ENCODE measurements around the gene PNMT. TPM values are rescaled to one million over a fixed set of nuclear protein-coding genes. Genes with fewer than 3 reads are reported as not detected.

Gene PNMT
- total and polyA plus RNA-seq, 2 of the 13 experiments (the other 11 are each of a cell fraction or from before 2014, with no cell fraction given): 0.25 TPM; not detected in 1

GRCh38 chr17:39687546-39688474 is 19.6 kb downstream of the PNMT start, which contains the start of gene PGAP3 (continued):
- TF ChIP-seq MTERF4 (CRISPR knock-in tag; IDR thresholded peaks at IDR 0.05) (peak; percentile 74), ZNF430 (CRISPR knock-in tag; IDR thresholded peaks at IDR 0.05) (peak; percentile 85), CREB1 (IDR thresholded peaks at IDR 0.05) (no peak), CREB1 (CRISPR knock-in tag; IDR thresholded peaks at IDR 0.05) (peak; percentile 65), ZMAT5 (CRISPR knock-in tag; IDR thresholded peaks at IDR 0.05; ENCODE audit: borderline replicate concordance, low read depth) (no peak), ZNF709 (CRISPR knock-in tag; IDR thresholded peaks at IDR 0.05) (peak; percentile 91; the same call in 1 of the 2 replicates), ZFP36L1 (CRISPR knock-in tag; IDR thresholded peaks at IDR 0.05) (no peak), NCOR1 (IDR thresholded peaks at IDR 0.05; ENCODE audit: borderline replicate concordance, low read length) (peak; percentile 6; the same call in 1 of the 2 replicates), ZSCAN29 (CRISPR knock-in tag; conservative IDR thresholded peaks at IDR 0.05) (peak; percentile 91), ZNF350 (CRISPR knock-in tag; IDR thresholded peaks at IDR 0.05; ENCODE audit: borderline replicate concordance, low read depth) (peak; percentile 18; the same call in 1 of the 2 replicates), ZNF615 (CRISPR knock-in tag; IDR thresholded peaks at IDR 0.05; ENCODE audit: borderline replicate concordance) (no peak; the same call in 1 of the 2 replicates), CBFB (CRISPR knock-in tag; IDR thresholded peaks at IDR 0.05) (0 out of 2 replicates have a peak, but pooled peaks have one; percentile 54), ZNF329 (CRISPR knock-in tag; IDR thresholded peaks at IDR 0.05; ENCODE audit: low read depth) (no peak), ZBTB2 (CRISPR knock-in tag; IDR thresholded peaks at IDR 0.05; ENCODE audit: low read depth) (peak; percentile 98), THAP8 (CRISPR knock-in tag; IDR thresholded peaks at IDR 0.05; ENCODE audit: borderline replicate concordance) (no peak), ZNF703 (CRISPR knock-in tag; IDR thresholded peaks at IDR 0.05; ENCODE audit: borderline replicate concordance) (no peak; the same call in 1 of the 2 replicates), HCFC1 (IDR thresholded peaks at IDR 0.05; ENCODE audit: low read depth, low read length) (peak; percentile 54; the same call in 1 of the 2 replicates), ERF (CRISPR knock-in tag; IDR thresholded peaks at IDR 0.05) (peak; percentile 88), SATB2 (CRISPR knock-in tag; IDR thresholded peaks at IDR 0.05) (peak; percentile 82; the same call in 1 of the 2 replicates), FOSL1 (CRISPR knock-in tag; IDR thresholded peaks at IDR 0.05; ENCODE audit: borderline replicate concordance) (no peak), ZNF12 (CRISPR knock-in tag; IDR thresholded peaks at IDR 0.05) (0 out of 2 replicates have a peak, but pooled peaks have one; percentile 49), SIN3B (IDR thresholded peaks at IDR 0.05; ENCODE audit: low read length) (peak; percentile 65; the same call in 1 of the 2 replicates)
